Measurements from ENCODE around the gene C17orf75.

The C17orf75 gene

DNA sequence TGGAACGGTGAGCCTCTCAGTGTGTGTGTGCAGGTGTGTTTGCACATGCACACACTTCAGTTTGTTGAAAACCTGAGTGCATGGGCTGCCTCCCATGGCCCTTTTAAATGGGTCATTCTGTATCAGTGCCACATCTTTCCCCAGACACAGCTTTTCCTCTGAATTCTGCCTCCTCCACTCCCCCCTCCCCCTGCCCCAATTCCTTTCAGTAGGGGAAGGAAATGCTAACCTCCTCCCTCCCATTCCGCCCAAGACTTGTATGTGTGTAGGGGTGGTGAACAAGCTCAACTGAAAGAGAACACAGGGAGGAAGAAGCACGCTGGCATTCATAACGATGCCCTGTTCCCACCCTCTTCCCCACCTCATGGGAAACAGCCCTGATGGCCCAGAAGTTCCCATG lies 34.3 kb downstream of the C17orf75 start:
- no peaks in the 10 kb centered on the region for H4K20me1 ChIP-seq (ENCODE audit: low read depth, low read length)
- no peaks in the 10 kb centered on the region for H3K9me3 ChIP-seq (ENCODE audit: insufficient read depth, low read length)
- H3K79me2 ChIP-seq (ENCODE audit: insufficient read depth, low read length), result no peaks in the 10 kb centered on the region
- no peaks in the 10 kb centered on the region for H3K9me2 ChIP-seq (replicated peaks; ENCODE audit: insufficient read depth, low read length)
- peaks cover 4% of the 10 kb centered on the region; the same call in 1 of the 2 replicates for H3F3A ChIP-seq (ENCODE audit: insufficient read depth)
- no peak overlapping the region for H2AFZ ChIP-seq (ENCODE audit: low read depth, low read length, severe bottlenecking)
- no peak for TF ChIP-seq EZH2phosphoT487 (conservative IDR thresholded peaks at IDR 0.05; ENCODE audit: low read length)
- no peak for TF ChIP-seq CTCF (IDR thresholded peaks at IDR 0.05; ENCODE audit: insufficient read depth, low read length, poor library complexity, severe bottlenecking)
- no peak overlapping the region for H3K4me2 ChIP-seq (ENCODE audit: low read depth, low read length, poor library complexity, severe bottlenecking)
- H3K9ac ChIP-seq (ENCODE audit: low read length), result no peak overlapping the region
- no peak overlapping the region for H3K4me3 ChIP-seq (ENCODE audit: insufficient read depth, low read length, poor library complexity, severe bottlenecking)
- no peaks in the 10 kb centered on the region for H3K36me3 ChIP-seq (ENCODE audit: low read length)
- H3K27me3 ChIP-seq (ENCODE audit: low read length), result no peaks in the 10 kb centered on the region
- H3K27ac ChIP-seq (ENCODE audit: low read depth, low read length), result no peak overlapping the region

DNA sequence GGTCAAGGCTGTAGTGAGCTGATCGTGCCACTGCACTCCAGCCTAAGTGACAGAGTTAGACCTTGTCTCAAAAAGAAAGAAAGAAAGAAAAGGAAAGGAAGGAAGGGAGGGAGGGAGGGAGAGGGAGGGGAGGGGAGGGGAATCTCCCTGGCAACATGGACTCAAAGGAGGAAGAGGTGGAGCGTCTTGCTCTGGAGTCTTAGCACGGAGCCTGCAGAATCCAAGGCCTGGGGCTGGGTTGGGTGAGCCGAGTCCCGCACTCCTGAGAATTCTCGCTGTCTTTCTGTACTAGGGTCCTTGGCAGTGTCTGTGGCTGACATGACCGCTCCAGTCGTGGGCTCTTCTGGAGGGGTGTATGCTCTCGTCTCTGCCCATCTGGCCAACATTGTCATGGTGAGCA lies 36.9 kb downstream of the C17orf75 start:
- H4K20me1 ChIP-seq (ENCODE audit: low read depth, low read length), result no peaks in the 10 kb centered on the region
- TF ChIP-seq EZH2phosphoT487 (conservative IDR thresholded peaks at IDR 0.05; ENCODE audit: low read length) (no peak), CTCF (IDR thresholded peaks at IDR 0.05; ENCODE audit: insufficient read depth, low read length, poor library complexity, severe bottlenecking) (no peak)
- H2AFZ ChIP-seq (ENCODE audit: low read depth, low read length, severe bottlenecking), result no peak overlapping the region
- no peaks in the 10 kb centered on the region for H3K9me2 ChIP-seq (replicated peaks; ENCODE audit: insufficient read depth, low read length)
- no peak overlapping the region for H3K4me2 ChIP-seq (ENCODE audit: low read depth, low read length, poor library complexity, severe bottlenecking)
- no peaks in the 10 kb centered on the region for H3K27me3 ChIP-seq (ENCODE audit: low read length)
- H3K27ac ChIP-seq (ENCODE audit: low read depth, low read length), result no peak overlapping the region
- H3K9me3 ChIP-seq (ENCODE audit: insufficient read depth, low read length), result no peaks in the 10 kb centered on the region
- no peaks in the 10 kb centered on the region for H3K36me3 ChIP-seq (ENCODE audit: low read length)
- no peaks in the 10 kb centered on the region for H3K79me2 ChIP-seq (ENCODE audit: insufficient read depth, low read length)
- H3K4me3 ChIP-seq (ENCODE audit: insufficient read depth, low read length, poor library complexity, severe bottlenecking), result no peak overlapping the region
- H3K9ac ChIP-seq (ENCODE audit: low read length), result no peak overlapping the region
- H3F3A ChIP-seq (ENCODE audit: insufficient read depth), result no peaks in the 10 kb centered on the region

DNA sequence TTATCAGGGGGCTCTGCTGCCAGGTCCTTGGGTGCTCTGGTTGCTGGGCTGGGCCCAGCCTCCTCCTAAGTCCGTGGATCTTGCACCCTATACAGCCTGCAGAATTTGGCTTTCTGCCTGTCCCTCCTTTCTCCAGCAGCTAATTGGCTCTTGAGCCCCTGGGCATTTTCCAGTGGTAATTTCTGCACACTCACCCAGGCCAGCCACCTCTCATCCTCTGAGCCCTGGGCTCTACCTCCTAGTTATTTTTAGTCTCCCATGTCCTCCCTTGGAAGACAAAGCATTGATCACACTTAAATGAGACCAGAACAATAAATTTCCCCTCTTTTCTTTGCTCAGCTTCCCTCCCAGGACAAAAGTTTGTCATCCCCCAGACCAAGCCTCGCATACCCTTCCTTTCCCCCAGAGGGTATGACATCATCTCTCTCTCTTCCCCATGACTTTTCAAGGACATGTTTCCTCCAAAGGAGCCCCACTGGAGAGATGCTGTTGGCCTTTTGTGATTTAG lies 38.1 kb downstream of the C17orf75 start:
- no peak overlapping the region for H3K27ac ChIP-seq (ENCODE audit: low read depth, low read length)
- no peaks in the 10 kb centered on the region for H3K9me2 ChIP-seq (replicated peaks; ENCODE audit: insufficient read depth, low read length)
- H3K27me3 ChIP-seq (ENCODE audit: low read length), result no peaks in the 10 kb centered on the region
- H4K20me1 ChIP-seq (ENCODE audit: low read depth, low read length), result no peaks in the 10 kb centered on the region
- H3F3A ChIP-seq (ENCODE audit: insufficient read depth), result no peaks in the 10 kb centered on the region
- no peak for TF ChIP-seq CTCF (IDR thresholded peaks at IDR 0.05; ENCODE audit: insufficient read depth, low read length, poor library complexity, severe bottlenecking)
- no peak for TF ChIP-seq EZH2phosphoT487 (conservative IDR thresholded peaks at IDR 0.05; ENCODE audit: low read length)
- H3K9me3 ChIP-seq (ENCODE audit: insufficient read depth, low read length), result no peaks in the 10 kb centered on the region
- H3K9ac ChIP-seq (ENCODE audit: low read length), result no peak overlapping the region
- no peaks in the 10 kb centered on the region for H3K79me2 ChIP-seq (ENCODE audit: insufficient read depth, low read length)
- H3K4me3 ChIP-seq (ENCODE audit: insufficient read depth, low read length, poor library complexity, severe bottlenecking), result no peak overlapping the region
- H2AFZ ChIP-seq (ENCODE audit: low read depth, low read length, severe bottlenecking), result no peak overlapping the region
- H3K4me2 ChIP-seq (ENCODE audit: low read depth, low read length, poor library complexity, severe bottlenecking), result no peak overlapping the region
- no peaks in the 10 kb centered on the region for H3K36me3 ChIP-seq (ENCODE audit: low read length)

Data from SU-DHL-6 (cell line).